K562 (cell line): ENCODE results near the gene KLHL12. TPM values are rescaled to one million over a fixed set of nuclear protein-coding genes. Genes with fewer than 3 reads are reported as not detected.
A peak's percentile ranks its signal among the peaks of the same experiment; 100 is the strongest.

Experiments
- AFF1 ChIP-seq, 2 experiments: fragments of 450-650 bp; IDR thresholded peaks; 2 replicates each; pipeline ENCODE4 v1.6.1; 2018; ENCODE audit warnings: mild to moderate bottlenecking in 2 of 2, low read depth in 1 of 2; ENCODE audit not compliant: partially characterized antibody in 2 of 2
- ATF2 ChIP-seq: sonication (generic); formaldehyde crosslinking; IDR thresholded peaks from 2 replicates; pipeline ENCODE4 v1.8.1; 2022; ENCODE audit warnings: missing genetic modification reagents
- CREB3L1 ChIP-seq: fragments of 450-650 bp; IDR thresholded peaks from 2 replicates; pipeline ENCODE4 v1.6.1; 2014; ENCODE audit warnings: low read depth, mild to moderate bottlenecking, moderate library complexity, borderline replicate concordance
- ELF2 ChIP-seq: fragments of 250-450 bp; sonication (Bioruptor Pico); IDR thresholded peaks from 2 replicates; pipeline ENCODE4 v1.5.0; 2021; ENCODE audit warnings: mild to moderate bottlenecking
- GABPB1 ChIP-seq: sonication (generic); formaldehyde crosslinking; IDR thresholded peaks from 2 replicates; pipeline ENCODE4 v1.8.0; 2022; ENCODE audit warnings: mild to moderate bottlenecking, missing genetic modification reagents
- HNRNPK ChIP-seq: fragments of 200-400 bp; formaldehyde crosslinking; IDR thresholded peaks from one replicate; pipeline ENCODE4 v1.6.1; 2018; ENCODE audit warnings: mild to moderate bottlenecking, low read depth, low read length; ENCODE audit not compliant: poor library complexity, severe bottlenecking
- NFYB ChIP-seq: IDR thresholded peaks from 2 replicates; pipeline ENCODE4 v1.6.1; 2011; ENCODE audit warnings: mild to moderate bottlenecking, moderate library complexity; ENCODE audit not compliant: insufficient read length; ENCODE audit errors: extremely low read depth
- NR4A1 ChIP-seq, 2 experiments: fragments of 250-450 bp in 1 of 2; fragments of 450-650 bp in 1 of 2; sonication (Bioruptor Pico) in 1 of 2; IDR thresholded peaks; 2 replicates each; pipeline versions ENCODE4 v1.4.0 to v1.6.1; 2016 to 2020; ENCODE audit warnings: mild to moderate bottlenecking in 2 of 2, missing compliant biosample characterization in 1 of 2, missing genetic modification characterization in 1 of 2, moderate library complexity in 1 of 2
- RB1 ChIP-seq: fragments of 450-650 bp; IDR thresholded peaks from 2 replicates; pipeline ENCODE4 v1.6.1; 2017; ENCODE audit warnings: low read depth, mild to moderate bottlenecking
- RFX1 ChIP-seq: fragments of 450-650 bp; IDR thresholded peaks from 2 replicates; pipeline ENCODE4 v1.6.1; 2016; ENCODE audit warnings: mild to moderate bottlenecking, moderate library complexity
- TCF3 ChIP-seq: sonication (generic); formaldehyde crosslinking; IDR thresholded peaks from 2 replicates; pipeline ENCODE4 v1.4.0; 2020; ENCODE audit warnings: mild to moderate bottlenecking, missing genetic modification reagents
- YY1 ChIP-seq, 3 experiments: IDR thresholded peaks; 2 replicates each; pipeline ENCODE4 v1.6.1; 2011; ENCODE audit warnings: low read length in 2 of 3, mild to moderate bottlenecking in 2 of 3, moderate library complexity in 2 of 3, borderline replicate concordance in 1 of 3, control low read depth in 1 of 3, low read depth in 1 of 3; ENCODE audit not compliant: insufficient read depth in 3 of 3, insufficient replicate concordance in 2 of 3, control insufficient read depth in 1 of 3, insufficient read length in 1 of 3; ENCODE audit errors: extremely low read depth in 1 of 3
- ZNF146 ChIP-seq: IDR thresholded peaks from one replicate; pipeline ENCODE4 v1.6.1; 2018; ENCODE audit warnings: missing compliant biosample characterization; ENCODE audit not compliant: unreplicated experiment
- ZNF449 ChIP-seq: fragments of 250-450 bp; sonication (Bioruptor Pico); IDR thresholded peaks from 2 replicates; pipeline ENCODE4 v1.8.0; 2022; ENCODE audit warnings: moderate library complexity, mild to moderate bottlenecking, inconsistent platforms
- polyA plus RNA-seq, 8 experiments: library from polyadenylated mRNA; depleted of rRNA in 4 of 8; stranded (reverse) in 5 of 8; unstranded in 3 of 8; fragments of >200 nt; fragmentation: Nextera tagmentation in 2 of 8; fragmentation: Illumina TruSeq in 1 of 8; extraction: Ambion mirVana in 2 of 8; extraction: Trizol in 1 of 8; gene quantifications; 2 replicates each; pipeline versions ENCODE4 v1.2.1 to v1.2.3, GENCODE V29; 2011 to 2014; ENCODE audit warnings: inconsistent platforms in 1 of 8, missing spikeins in 1 of 8
- total RNA-seq, 7 experiments: library from RNA; depleted of rRNA in 6 of 7; stranded (reverse); fragments of >200 nt in 6 of 7; fragmentation: Illumina TruSeq in 2 of 7; extraction: Trizol in 2 of 7; gene quantifications; 2 replicates each; pipeline versions ENCODE4 v1.2.1 to v1.2.3, GENCODE V29; 2011 to 2021; ENCODE audit warnings: low replicate concordance in 1 of 7

Gene KLHL12
- total and polyA plus RNA-seq, 9 of the 15 experiments (the other 6 are each of a cell fraction or from before 2014, with no cell fraction given), result 23.1 to 85.1 (median 35.0) TPM

- peak in 2 of 3 experiments; percentile 57 to 70 for TF ChIP-seq YY1 (IDR thresholded peaks at IDR 0.05; ENCODE audit: borderline replicate concordance in 1 of 3, control insufficient read depth in 1 of 3, extremely low read depth in 1 of 3, insufficient read depth in 3 of 3, insufficient read length in 1 of 3, insufficient replicate concordance in 2 of 3, low read depth in 1 of 3, low read length in 2 of 3)
- TF ChIP-seq ATF2 (CRISPR knock-in tag), result peak; percentile 60; the same call in 1 of the 2 replicates
- TF ChIP-seq ZNF449 (CRISPR knock-in tag), result no peak
- no peak; the same call in 1 of the 2 replicates for TF ChIP-seq TCF3
- peak; percentile 62; the same call in 1 of the 2 replicates for TF ChIP-seq CREB3L1
- peak; percentile 12 for TF ChIP-seq NFYB
- peak; percentile 60; the same call in 1 of the 2 replicates for TF ChIP-seq RB1
- TF ChIP-seq HNRNPK, result no peak
- TF ChIP-seq NR4A1 (CRISPR knock-in tag; IDR thresholded peaks at IDR 0.05), result no peak
- 0 out of 2 replicates have a peak, but pooled peaks have one; percentile 17 for TF ChIP-seq NR4A1 (tag; IDR thresholded peaks at IDR 0.05)
- TF ChIP-seq RFX1, result no peak
- no peak for TF ChIP-seq ELF2 (CRISPR knock-in tag)
- peak; percentile 27 for TF ChIP-seq ZNF146 (CRISPR knock-in tag)
- 0 out of 2 replicates have a peak, but pooled peaks have one; percentile 13 for TF ChIP-seq GABPB1
- TF ChIP-seq AFF1 (IDR thresholded peaks at IDR 0.05; ENCODE audit: low read depth in 1 of 2, partially characterized antibody in 2 of 2), result no peak
These were observed 30.9 kb upstream of the KLHL12 start, which contains the start of gene ADIPOR1 (continued) for GRCh38 chr1:202957733-202958543.
